Activated T-helper 9 cell treated with anti-CD3 and anti-CD28 coated beads, Interleukin-2, amount 50 U/mL, for 16 hours (primary cell): ENCODE results near the gene PCNA.

Experiments used
- DNase-seq: peaks from one replicate; pipeline ENCODE4 v3.0.0-alpha.2; 2020; ENCODE audit warnings: low read depth

The PCNA gene

GRCh38 chr20:5119435-5120184 is at the start of gene PCNA:
PCNA (minus strand) TSS chr20:5119958; CDS start chr20:5119798, 160 bp downstream.
- DNase-seq = peak; percentile 95

DNA sequence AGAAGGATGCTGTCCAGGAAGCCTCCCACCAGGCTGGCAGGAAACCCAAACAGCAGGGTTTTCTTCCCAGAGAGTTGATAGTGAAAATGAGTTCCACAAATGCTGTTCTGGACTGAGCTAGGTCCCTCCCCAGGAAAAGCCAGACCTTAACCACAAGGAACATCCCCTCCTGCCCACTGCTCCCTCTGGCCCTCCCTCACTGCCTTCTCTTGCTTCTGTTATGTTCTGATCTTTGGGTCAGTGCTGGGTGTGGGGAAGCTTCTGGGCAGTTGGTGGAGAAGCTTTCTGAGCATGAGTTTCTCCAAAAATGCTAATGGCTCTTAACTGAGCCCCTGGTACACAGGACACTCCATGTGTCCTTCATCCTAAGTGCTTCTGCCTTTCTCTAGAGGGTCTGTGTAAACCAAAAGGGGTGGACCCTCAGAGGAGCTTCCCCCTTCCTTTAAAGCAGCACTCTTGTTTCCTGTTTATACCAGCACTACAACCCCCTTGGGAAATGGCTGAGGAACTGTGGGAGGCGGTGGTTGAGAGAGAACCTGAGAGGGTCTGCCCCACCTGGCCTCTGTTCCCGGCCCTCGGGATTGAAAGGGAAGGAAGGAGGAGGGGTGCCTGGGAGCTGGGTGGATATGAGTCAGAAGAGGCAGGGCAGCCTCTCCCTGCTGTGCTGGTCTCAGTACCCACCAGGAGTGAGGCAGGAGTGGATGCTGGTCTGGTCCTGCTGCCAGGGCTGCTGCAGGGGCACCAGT is 49.1 kb upstream of the PCNA start:
- DNase-seq = no peak

GRCh38 chr20:5164645-5165625 is 45.2 kb upstream of the PCNA start:
- DNase-seq = no peak

DNA sequence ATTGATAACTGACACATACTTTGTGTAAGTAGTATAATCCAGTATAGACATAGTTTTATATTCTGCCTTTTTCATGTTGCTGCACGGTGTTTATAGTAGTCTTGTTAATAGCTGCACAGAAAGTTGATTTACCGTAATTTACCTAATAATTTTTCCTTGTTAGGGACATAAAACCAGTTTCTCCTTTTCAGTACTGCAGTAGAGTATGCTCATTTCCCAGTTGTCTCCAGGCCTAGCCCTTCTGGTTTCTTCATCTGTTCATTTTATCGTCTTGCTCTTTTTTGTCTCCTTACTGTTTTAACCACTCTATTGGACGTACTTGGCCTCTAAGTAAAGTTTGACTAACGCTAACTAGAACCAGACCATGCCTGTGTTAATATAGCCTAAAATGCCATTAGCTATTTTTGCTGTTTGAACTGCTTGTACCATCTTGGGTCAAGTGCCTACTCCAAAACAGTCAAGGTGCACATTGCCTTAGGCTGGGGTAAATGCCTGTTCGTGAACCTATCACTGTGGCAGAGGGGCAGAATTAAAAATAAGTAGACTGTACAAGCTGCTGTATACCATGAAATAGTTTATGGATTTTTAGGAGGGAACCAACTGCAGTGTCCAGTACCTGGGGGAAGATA is 41.9 kb upstream of the PCNA start:
- DNase-seq = no peak

DNA sequence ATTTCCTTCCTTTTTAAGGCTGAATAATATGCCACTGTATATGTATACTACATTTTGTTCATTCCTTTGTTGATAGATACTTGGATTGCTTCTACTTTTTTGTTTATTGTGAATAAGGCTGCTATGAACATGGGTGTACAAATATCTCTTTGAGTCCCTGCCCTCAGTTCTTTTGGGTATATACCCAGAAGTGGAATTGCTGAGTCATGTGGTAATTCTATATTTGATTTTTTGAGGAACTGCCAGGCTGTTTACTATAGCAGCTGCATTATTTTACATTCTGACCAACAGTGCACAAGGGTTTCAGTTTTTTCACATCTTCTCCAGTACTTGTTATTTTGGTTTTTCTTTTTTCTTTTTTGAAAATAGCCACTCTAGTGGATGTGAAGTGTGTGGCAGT is 41.1 kb upstream of the PCNA start:
- DNase-seq = no peak

- no peak for DNase-seq
Measured at GRCh38 chr20:5159928-5160327, 40.2 kb upstream of the PCNA start.

GRCh38 chr20:5156675-5157448 is 37.1 kb upstream of the PCNA start:
- DNase-seq = no peak

GRCh38 chr20:5155404-5155803 is 35.6 kb upstream of the PCNA start:
- DNase-seq = no peak

DNA sequence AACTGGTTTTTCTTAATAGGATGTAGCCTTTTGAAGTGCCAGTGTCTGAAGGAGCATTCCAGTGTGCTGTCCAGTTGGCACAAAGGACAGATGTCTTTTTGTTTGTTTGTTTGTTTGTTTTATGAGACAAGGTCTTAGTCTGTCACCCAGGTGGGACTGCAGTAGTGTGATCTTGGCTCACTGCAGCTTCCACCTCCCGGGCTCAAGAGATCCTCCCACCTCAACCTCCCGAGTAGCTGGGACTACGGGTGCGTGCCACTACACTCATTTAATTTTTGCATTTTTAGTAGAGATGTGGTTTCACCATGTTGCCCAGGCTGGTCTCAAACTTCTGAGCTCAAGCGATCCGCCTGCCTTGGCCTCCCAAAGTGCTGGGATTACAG is 34.8 kb upstream of the PCNA start:
- DNase-seq = no peak

GRCh38 chr20:5153612-5154542 is 34.1 kb upstream of the PCNA start:
- no peak for DNase-seq

- no peak for DNase-seq
Measured at GRCh38 chr20:5153152-5153467, 33.4 kb upstream of the PCNA start.

- no peak for DNase-seq
Measured at GRCh38 chr20:5150226-5151076, 30.7 kb upstream of the PCNA start.

- DNase-seq = no peak
Measured at GRCh38 chr20:5149892-5150225, 30.1 kb upstream of the PCNA start.

GRCh38 chr20:5148581-5148980 is 28.8 kb upstream of the PCNA start:
- DNase-seq = no peak

- no peak for DNase-seq
Measured at GRCh38 chr20:5146871-5147592, 27.3 kb upstream of the PCNA start.

DNA sequence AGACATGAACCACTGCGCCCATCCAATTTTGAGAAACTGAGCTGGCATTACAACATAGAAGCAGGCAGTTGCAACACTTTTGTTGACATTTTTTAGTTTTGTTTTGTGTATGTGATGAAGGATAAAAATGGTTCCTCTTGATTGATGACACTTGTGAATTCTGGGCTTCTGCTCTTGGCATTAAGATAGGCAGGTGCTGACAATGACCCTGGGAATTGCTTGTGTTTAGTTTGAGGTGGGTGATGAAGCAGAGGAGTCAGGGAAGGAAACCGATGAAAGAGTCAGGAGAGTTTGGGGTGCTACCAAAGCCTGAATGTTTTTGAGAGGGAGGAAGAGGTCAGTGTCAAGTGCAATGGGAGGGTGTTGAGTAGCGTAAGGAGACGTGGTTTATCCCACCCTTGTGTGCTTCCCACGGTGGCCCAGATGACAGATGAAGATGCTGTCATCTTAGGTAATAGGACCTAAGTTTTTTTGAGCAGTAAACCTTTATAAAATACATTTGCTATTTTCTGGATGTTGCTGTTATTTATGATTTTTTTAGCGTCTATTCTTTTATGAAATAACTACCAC is 26.4 kb upstream of the PCNA start:
- DNase-seq = no peak

DNA sequence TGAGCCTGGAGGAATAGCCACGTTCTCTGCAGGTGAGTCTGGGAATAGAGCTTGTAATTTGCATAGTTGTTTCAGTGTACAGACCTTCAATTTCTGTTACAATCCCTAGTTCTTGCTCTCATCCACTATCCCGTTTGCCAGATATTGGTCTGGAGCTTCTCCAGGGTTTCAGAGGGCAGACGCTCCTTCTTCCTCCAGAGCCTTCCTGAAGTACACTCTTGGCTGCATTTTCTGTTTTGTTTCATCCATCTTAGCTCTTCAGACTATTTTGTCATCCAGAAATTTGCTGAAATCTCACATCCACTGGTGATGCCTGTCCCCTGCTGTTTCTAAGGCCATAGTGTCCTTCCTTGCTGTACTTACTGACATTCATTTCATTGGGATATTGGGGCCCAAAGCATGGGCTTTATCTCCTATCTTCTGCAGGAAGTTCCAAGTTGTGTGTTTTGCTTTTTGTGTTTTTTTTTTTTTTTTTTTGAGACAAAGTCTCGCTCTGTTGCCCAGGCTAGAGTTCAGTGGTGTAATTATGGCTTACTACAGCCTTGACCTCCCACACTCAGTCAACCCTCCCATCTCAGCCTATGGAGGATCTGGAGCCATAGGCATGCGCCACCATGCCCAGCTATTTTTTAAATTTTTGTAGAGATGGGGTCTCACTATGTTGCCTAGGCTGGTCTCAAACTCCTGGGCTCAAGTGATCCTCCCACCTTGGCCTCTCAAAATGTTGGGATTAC is 25.8 kb upstream of the PCNA start:
- no peak for DNase-seq

- DNase-seq = no peak
Measured at GRCh38 chr20:5143851-5144250, 24.1 kb upstream of the PCNA start.
